NCI-H2029 (cell line): Measurements from ENCODE around the gene ZNF467.

Source experiments
- DNase-seq: peaks from one replicate; lab custom pipeline; 2025; lab: John Stamatoyannopoulos, UW

Gene ZNF467

DNA sequence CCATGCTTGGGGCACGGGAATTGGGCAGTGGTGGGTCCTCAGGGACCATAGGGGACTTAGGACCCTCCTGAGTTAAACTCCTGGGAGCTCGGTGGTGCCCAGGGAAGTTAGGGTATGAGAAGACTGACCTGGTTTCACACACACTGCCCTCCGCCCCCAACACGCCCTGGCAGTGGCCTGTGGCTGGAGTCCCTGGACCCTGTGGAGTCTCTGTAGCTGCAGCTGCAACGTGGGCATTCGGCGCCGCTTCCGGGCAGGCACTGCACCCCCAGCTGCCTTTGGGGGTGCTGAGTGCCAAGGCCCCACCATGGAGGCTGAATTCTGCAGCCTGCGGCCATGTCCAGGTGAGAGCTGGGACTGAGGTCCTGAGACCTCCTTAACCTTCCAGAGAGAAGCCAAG lies 34.9 kb upstream of the ZNF467 start:
- no peak for DNase-seq

DNA sequence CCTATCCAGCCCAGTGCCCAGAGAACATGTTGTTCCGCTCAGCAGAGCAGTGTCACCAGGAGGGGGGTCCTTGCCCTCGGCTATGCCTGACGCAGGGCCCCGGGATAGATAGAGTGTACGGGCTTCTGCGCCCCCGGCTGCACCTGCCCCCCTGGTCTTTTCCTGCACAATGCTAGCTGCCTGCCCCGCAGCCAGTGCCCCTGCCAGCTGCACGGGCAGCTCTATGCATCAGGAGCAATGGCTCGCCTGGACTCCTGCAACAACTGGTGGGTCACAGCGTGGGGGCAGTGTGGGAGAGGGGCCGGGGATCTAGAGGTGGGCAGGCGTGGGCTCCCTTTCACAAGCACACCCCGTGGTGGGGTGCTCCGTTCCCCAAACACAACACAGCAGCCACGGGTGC lies 33.3 kb upstream of the ZNF467 start:
- no peak for DNase-seq

DNA sequence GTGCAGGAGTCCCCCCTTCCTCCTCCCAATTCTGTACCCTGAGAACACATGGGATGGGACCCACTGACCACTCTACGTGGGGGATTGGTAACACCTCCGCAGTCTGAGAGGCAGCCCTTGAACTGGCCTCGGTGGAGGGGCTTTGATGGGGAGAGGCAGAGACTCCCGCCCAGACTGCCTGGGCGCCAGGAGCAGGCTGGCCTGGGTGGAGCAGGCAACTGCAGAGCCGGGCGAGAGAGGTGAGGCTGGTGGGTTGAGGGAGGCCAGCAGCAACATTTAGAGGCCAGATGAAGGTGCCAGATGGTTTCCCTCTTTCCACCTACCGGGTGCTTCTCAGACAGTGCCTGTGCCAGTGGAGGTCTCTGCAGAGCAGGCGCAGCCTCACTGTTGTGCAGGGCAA lies 30.7 kb upstream of the ZNF467 start:
- DNase-seq, result no peak

DNA sequence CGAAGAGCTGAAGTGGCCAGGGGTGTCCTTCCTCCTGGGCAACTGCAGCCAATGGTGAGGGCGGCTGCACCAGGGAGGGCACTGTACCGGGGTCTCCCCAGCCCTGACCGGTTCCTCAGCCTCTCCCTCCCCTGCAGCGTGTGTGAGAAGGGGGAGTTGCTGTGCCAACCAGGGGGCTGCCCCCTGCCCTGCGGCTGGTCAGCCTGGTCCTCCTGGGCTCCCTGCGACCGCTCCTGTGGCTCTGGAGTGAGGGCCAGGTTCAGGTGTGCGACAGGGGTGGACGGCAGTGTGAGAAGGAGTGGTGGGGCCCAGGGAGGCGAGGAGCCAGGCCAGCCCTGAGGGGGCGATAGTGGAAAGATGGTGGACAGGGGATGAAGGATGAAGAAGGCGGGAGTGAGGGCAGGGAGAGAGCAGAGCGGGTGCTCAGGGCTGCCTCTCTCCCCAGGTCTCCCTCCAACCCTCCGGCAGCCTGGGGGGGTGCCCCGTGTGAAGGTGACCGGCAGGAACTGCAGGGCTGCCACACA lies 30.2 kb upstream of the ZNF467 start:
- DNase-seq, result no peak

DNA sequence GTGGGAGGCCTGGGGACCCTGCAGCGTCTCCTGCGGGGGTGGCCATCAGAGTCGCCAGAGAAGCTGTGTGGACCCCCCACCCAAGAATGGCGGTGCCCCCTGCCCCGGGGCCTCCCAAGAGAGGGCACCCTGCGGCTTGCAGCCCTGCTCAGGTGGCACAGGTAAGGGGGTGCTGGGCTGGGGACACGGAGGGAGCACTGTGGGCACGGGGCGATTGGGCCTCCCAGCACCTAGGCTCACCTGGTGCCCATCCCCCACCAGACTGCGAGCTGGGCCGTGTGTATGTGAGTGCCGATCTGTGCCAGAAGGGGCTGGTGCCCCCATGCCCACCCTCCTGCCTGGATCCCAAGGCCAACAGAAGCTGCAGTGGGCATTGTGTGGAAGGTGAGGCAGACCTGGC lies 29.6 kb upstream of the ZNF467 start:
- no peak for DNase-seq

DNA sequence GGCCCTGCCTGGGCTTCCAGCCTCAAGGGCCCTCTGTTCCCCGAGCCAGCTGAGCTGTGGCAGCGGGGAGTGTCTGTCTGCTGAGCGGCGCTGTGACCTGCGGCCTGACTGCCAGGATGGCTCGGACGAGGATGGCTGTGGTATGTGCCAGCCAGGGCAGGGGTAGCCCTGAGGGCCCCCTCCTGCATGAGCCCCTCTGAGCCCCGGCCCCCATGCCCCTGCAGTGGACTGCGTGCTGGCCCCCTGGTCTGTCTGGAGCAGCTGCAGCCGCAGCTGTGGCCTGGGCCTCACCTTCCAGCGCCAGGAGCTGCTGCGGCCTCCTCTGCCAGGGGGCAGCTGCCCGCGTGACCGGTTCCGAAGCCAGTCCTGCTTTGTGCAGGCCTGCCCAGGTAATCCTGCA lies 28.4 kb upstream of the ZNF467 start:
- no peak for DNase-seq

DNA sequence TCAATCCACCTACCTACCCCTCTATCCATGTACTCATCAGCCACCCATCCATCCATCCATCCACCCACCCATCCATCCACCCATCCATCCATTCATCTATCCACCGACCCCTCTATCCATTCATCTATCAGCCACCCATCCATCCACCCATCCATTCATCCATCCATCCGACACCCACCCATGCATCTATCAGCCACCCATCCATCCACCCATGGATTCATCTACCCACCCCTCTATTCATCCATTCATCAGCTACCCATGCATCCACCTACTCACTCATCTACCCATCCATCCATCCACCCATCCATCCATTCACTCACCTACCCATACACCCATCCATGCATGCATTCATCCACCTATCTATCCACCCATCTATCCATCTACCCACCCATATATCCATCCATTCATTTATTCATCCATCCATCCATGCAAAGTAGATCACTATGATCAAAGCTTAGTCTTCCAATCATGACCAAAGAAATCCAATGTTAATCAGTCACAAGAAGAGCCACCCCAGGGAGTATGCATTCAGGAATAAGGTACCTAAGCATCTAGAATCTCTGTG lies 27.7 kb upstream of the ZNF467 start:
- no peak for DNase-seq

DNA sequence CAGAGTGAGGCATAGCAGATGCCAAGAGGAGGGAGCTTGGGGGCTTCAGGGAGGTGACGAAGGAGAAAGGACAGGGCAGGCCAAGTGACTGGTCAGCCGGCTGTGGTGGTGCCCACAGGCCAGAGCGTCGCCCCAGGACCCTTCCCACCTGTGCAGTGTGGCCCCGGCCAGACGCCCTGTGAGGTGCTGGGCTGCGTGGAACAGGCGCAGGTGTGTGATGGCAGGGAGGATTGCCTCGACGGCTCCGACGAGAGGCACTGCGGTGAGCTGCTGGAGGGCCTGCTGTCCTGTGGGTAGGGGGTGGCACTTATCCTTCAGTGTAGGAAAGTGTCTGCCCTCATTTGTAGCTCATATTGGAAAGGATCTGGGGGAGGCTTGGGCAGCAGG lies 26.8 kb upstream of the ZNF467 start:
- no peak for DNase-seq

DNA sequence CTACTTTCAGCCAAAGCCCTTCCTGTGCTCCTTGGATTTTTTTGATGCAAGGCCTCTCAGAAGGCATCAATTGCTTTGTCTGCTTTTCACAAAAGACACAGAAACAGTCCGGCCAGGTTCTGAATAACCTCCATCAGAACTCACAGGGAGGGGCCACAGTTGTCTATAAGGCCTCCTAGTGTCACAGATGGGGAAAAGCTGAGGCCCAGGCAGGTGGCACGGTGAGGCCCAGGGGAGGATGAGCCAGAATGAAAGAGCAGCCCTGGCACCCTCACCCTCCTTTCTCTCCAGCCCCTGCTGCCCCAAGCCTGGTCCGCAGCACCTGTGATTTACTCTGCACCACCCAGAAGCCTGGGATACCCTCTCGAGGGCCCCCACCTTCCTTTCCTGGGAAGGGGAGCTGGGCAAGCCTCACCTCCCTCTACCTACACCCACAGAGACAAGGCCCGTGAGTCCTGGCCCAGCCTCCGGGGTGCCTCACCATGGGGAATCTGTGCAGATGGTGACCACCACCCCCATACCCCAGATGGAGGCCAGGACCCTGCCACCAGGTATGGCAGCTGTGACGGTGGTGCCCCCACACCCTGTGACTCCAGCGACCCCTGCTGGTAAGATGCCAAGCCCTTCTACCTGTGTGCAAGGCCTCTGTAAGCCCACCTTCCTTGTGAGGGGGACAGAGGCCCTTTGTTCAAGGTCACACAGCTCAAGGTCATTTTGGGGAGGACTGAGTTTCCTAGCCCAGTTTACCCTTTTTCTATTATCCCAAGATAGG lies 26.2 kb upstream of the ZNF467 start:
- DNase-seq, result no peak

DNA sequence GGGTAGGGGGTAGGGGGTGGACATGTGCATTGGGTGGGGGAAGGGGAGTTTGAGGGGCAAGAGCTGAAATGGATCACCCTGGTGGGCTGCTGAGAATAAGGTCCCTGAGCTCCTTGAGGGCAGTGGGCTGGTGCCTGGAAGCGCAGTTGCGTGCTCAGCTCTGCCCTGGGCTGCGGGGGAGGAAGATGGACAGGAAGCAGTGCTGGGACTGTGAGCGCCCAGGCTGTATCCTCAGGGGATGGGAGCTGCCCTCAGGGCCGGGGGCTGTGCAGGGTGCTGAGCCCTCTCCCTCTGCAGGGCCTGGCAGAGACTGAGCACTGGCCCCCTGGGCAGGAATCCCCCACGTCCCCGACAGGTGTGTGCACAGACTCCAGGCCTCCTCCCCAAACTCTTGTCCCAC lies 24.4 kb upstream of the ZNF467 start:
- DNase-seq, result no peak

DNA sequence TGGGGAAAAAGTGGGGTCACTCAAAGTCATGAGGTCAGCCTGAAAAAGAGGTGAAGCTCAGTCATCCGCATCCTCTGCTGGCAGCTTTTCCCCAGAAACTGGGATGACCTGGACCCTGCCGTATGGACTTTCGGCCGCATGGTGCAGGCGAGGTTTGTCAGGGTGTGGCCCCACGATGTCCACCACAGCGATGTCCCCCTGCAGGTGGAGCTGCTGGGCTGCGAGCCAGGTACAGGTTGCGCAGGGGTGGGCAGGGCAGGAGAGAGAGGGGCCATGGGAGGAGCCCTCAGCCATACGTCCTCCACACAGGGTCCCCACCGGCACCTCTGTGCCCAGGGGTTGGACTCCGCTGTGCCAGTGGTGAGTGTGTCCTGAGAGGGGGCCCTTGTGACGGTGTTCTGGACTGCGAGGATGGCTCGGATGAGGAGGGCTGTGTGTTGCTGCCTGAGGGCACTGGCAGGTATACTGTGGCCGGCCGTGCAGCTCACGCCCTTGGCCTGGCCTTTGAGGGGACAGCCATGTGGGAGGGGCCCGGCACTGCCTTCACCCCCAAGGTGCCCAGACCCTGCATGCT lies 23.0 kb upstream of the ZNF467 start:
- no peak for DNase-seq

DNA sequence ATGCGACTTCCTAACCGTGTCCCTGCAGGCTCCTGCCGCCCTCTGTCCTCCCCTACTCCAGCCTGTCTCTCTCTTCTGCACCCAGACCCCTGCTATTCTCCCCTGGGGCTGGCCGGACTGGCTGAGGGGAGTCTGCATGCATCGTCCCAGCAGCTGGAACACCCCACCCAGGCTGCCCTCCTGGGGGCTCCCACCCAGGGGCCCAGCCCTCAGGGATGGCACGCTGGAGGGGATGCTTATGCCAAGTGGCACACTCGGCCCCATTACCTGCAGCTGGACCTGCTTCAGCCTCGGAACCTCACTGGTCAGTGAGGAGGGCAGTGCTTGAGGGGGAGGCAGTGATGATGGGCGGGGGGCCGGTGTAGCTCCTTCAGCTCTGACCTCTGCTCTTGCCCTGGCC lies 21.7 kb upstream of the ZNF467 start:
- DNase-seq, result no peak

DNA sequence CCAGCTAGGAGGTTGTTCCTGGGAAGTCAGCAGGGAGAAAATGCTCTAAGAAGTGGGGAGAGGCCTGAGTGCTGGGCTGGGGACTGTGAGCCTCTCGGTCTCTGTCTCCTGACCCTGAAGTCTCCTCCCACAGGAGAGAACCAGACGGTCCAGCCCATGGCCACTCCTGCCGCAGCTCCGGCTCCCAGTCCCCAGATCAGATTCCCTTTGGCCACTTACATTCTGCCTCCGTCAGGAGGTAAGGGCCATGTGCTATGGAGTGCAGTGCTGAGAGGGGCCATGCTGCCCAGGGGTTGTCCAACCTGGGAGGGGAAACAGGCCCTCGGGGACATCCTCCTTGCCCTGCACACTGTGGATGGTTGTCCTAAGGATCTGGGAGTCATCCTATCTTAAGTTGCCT lies 21.3 kb upstream of the ZNF467 start:
- DNase-seq, result no peak

DNA sequence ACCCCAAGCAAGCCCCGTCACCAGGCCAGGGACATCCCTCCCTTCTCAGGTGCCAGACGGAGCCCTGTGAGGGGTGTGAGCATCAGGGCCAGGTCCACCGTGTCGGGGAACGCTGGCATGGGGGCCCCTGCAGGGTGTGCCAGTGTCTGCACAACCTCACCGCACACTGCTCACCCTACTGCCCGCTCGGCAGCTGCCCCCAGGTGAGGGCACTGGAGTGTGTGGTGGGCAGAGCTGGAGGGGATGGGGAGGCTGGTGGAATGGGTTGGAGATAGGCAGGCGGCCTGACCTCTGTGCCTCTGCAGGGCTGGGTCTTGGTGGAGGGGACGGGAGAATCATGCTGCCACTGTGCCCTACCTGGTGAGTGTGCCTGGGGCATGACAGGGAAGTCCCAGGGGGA lies 19.9 kb upstream of the ZNF467 start:
- no peak for DNase-seq

DNA sequence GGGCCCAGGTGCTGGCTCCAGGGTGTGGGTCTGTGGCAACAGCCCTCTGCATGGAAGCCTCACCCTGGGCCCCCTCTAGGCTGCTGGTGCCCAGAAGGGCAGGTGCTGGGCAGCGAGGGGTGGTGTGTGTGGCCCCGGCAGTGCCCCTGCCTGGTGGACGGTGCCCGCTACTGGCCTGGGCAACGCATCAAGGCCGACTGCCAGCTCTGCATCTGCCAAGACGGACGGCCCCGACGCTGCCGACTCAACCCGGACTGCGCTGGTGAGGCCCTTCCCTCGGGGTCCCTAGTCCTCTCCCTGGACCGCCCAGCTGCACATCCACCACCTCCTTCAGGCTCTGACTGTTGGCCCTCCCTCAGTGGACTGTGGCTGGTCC lies 18.8 kb upstream of the ZNF467 start:
- no peak for DNase-seq

DNA sequence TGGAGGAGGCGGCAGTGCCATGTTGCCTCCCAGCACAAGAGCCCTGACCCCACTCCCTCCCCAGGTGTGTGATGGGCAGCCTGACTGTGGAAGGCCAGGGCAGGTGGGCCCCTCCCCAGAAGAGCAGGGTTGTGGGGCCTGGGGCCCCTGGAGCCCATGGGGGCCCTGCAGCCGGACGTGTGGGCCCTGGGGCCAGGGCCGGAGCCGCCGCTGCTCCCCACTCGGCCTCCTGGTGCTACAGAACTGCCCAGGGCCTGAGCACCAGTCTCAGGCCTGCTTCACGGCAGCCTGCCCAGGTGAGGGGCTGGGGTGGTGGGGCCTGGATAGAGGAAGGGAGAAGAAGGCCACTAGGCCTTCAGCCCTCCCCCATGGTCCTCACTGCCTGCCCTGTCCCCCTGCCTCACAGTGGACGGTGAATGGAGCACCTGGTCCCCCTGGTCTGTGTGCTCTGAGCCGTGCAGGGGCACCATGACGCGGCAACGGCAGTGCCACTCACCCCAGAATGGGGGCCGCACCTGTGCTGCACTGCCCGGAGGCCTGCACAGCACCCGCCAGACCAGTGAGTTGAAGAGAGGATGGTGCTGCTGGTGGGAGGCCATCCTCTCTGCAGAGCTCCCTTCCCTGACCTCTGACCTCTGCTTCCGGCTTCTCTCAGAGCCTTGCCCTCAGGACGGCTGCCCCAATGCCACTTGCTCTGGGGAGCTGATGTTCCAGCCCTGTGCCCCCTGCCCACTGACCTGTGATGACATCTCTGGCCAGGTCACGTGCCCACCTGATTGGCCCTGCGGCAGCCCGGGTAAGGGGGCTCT lies 18.2 kb upstream of the ZNF467 start:
- DNase-seq, result no peak

DNA sequence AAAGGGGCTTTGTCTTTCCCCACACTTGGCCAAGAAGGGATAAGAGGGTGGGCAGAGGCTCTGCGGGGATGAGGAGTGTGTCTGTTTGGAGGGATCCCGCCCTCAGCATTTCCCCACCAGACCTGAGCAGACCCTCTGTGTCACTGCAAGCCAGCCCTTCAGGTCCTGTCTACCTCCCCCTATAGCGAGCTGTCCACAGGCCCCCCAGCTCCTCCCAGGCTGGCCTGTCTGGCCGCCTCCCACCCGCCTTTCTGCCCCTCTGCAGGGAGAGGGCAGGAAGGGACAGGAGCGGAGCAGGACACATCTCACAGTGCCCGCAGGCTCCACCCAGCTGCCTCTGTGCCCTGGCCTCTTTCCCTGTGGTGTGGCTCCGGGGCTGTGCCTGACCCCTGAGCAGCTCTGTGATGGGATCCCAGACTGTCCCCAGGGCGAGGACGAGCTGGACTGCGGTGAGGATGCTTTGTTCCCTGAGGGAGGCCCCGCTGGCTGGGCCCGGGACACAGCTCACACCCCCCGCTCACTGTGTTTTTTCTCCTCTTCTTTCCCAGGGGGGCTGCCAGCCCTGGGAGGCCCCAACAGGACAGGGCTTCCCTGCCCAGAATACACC lies 17.5 kb upstream of the ZNF467 start:
- DNase-seq, result no peak

DNA sequence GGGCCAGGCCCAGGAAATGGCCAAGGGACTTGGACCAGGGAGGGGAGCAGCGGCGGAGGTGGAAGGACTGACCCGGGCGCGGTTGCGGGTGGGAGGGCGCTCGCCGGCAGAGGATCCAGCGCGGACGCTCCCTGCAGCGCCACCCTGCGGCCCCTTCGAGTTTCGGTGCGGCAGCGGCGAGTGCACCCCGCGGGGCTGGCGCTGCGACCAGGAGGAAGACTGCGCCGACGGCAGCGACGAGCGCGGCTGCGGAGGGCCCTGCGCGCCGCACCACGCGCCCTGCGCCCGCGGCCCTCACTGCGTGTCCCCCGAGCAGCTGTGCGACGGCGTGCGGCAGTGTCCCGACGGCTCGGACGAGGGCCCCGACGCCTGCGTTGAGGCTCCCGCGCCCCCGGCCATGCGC lies 16.8 kb upstream of the ZNF467 start:
- DNase-seq, result no peak

DNA sequence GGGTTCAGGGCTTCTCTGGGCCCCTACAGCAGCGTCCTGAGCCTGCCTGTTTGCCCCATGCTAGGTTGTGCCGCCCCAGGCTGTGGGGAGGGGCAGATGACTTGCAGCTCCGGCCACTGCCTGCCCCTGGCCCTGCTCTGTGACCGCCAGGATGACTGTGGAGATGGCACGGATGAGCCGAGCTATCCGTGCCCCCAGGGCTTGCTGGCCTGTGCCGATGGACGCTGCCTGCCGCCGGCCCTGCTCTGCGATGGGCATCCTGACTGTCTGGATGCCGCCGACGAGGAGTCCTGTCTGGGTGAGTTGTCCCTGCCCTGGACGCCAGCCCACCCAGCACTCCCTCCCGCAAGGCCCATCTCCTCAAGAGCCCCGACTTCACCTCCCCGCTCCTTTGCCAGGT lies 15.7 kb upstream of the ZNF467 start:
- DNase-seq, result no peak

DNA sequence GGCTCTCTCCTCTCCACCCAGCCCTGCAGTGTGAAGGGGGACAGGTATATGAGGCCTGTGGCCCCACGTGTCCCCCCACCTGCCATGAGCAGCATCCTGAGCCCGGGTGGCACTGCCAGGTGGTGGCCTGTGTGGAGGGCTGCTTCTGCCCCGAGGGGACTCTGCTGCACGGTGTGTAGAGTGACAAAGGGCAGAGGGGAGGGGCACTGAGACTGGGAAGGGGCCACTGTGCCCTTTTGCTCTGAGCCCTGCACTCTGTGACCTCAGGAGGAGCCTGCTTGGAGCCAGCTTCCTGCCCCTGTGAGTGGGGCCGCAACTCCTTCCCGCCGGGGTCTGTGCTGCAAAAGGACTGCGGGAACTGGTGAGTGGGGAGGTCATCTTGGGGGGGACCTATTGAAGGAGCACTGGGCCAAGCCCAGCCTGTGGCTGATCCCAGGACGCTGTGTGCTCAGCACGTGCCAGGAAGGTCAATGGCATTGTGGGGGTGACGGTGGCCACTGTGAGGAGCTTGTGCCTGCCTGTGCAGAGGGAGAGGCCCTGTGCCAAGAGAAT lies 15.0 kb upstream of the ZNF467 start:
- DNase-seq, result no peak

DNA sequence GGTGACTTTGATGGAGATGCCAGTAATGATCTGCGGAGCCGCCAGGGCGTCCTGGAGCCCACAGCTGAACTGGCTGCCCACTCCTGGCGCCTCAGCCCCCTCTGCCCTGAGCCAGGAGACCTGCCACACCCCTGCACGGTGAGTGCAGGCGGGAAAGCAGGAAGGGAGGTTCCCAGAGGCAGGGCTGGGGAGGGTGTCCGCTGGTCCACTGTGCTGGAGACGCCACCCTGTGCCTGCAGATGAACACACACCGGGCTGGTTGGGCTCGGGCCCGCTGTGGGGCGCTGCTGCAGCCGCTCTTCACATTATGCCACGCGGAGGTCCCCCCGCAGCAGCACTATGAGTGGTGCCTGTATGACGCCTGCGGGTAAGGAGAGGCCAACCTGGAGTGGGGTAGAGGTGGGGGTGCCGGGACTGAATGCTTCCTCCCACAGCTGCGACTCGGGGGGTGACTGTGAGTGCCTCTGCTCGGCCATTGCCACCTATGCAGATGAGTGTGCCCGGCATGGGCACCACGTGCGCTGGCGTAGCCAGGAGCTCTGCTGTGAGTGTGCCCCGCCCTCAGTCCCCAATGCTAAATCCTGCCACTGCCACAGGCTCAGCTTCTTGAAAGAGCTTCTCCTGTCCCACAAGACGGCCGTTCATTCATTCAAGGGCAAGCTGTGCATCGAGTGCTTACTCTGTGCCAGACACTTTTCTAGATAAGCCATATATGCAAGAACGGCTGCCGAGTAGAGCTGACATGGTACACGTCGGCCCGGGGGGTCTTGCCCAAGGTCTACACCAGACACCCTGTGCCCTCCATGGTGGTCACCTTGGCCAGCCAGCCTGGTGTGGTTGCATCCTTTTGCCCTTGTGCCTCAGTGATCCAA lies 14.3 kb upstream of the ZNF467 start:
- no peak for DNase-seq
